ENCODE data around the gene TOLLIP. TPM values are rescaled to one million over a fixed set of nuclear protein-coding genes. Genes with fewer than 3 reads are reported as not detected.
"Not testable (repeated sequence)": the region's sequence is repeated elsewhere in the genome, so short reads cannot be mapped to it uniquely, and the experiment has no call there.

Gene TOLLIP
- total RNA-seq, 1 donor from 2014 or later, result 46.8 TPM

GRCh38 chr11:1345737-1346513 lies 36.5 kb upstream of the TOLLIP start:
- intact Hi-C loops (cut with DNase I), result no loop called here
- DNase-seq (ENCODE audit: missing footprints) (no peak), ATAC-seq (no peak)

GRCh38 chr11:1344056-1344635 lies 34.7 kb upstream of the TOLLIP start:
- DNase-seq (ENCODE audit: missing footprints) (no peak), ATAC-seq (no peak)
- intact Hi-C loops (cut with DNase I), result no loop called here

- DNase-seq (ENCODE audit: missing footprints) (no peak), ATAC-seq (no peak)
- intact Hi-C loops (cut with DNase I), result loop anchor here (2.0 kb wide), 1 partner anchor 171 kb away; no protein-coding TSS in a partner anchor
These were observed 34.1 kb upstream of the TOLLIP start for GRCh38 chr11:1343391-1344055.

GRCh38 chr11:1342946-1343345 lies 33.5 kb upstream of the TOLLIP start:
- ATAC-seq, result no peak
- intact Hi-C loops (cut with DNase I), result loop anchor here (2.0 kb wide), 1 partner anchor 172 kb away; no protein-coding TSS in a partner anchor

GRCh38 chr11:1341928-1342524 lies 32.6 kb upstream of the TOLLIP start:
- intact Hi-C loops (cut with DNase I), result loop anchor here (2.0 kb wide), 1 partner anchor 173 kb away; no protein-coding TSS in a partner anchor
- DNase-seq (ENCODE audit: missing footprints) (no peak), ATAC-seq (peak; percentile 44)

More at GRCh38 chr11:1342946-1343345, 33.5 kb upstream of the TOLLIP start:
- DNase-seq (ENCODE audit: missing footprints), result no peak

GRCh38 chr11:1341226-1341625 lies 31.8 kb upstream of the TOLLIP start:
- DNase-seq (ENCODE audit: missing footprints); ATAC-seq; intact Hi-C loops (cut with DNase I): not testable (repeated sequence)

GRCh38 chr11:1340111-1340510 lies 30.7 kb upstream of the TOLLIP start:
- intact Hi-C loops (cut with DNase I), result no loop called here
- DNase-seq (ENCODE audit: missing footprints) (no peak), ATAC-seq (no peak)

- DNase-seq (ENCODE audit: missing footprints), result no peak
- intact Hi-C loops (cut with DNase I), result no loop called here
- no peak for ATAC-seq
These were observed 29.7 kb upstream of the TOLLIP start for GRCh38 chr11:1339066-1339675.

GRCh38 chr11:1338201-1339065 lies 29.0 kb upstream of the TOLLIP start:
- intact Hi-C loops (cut with DNase I), result no loop called here
- ATAC-seq (no peak), DNase-seq (ENCODE audit: missing footprints) (no peak)

- intact Hi-C loops (cut with DNase I), result no loop called here
- DNase-seq (ENCODE audit: missing footprints), result no peak
- ATAC-seq, result no peak
These were observed 28.2 kb upstream of the TOLLIP start for GRCh38 chr11:1337647-1338007.

GRCh38 chr11:1336836-1337646 lies 27.6 kb upstream of the TOLLIP start:
- DNase-seq (ENCODE audit: missing footprints) (peak; percentile 88), ATAC-seq (peak; percentile 33)
- intact Hi-C loops (cut with DNase I), result no loop called here

- peak; percentile 80 for ATAC-seq
- intact Hi-C loops (cut with DNase I), result no loop called here
- peak; percentile 84 for DNase-seq (ENCODE audit: missing footprints)
These were observed 26.7 kb upstream of the TOLLIP start for GRCh38 chr11:1335811-1336761.

GRCh38 chr11:1335264-1335810 lies 25.9 kb upstream of the TOLLIP start:
- intact Hi-C loops (cut with DNase I), result no loop called here
- no peak for ATAC-seq
- no peak for DNase-seq (ENCODE audit: missing footprints)

GRCh38 chr11:1333860-1334259 lies 24.4 kb upstream of the TOLLIP start:
- no peak for ATAC-seq
- intact Hi-C loops (cut with DNase I), result no loop called here

GRCh38 chr11:1333091-1333772 lies 23.8 kb upstream of the TOLLIP start:
- no peak for DNase-seq (ENCODE audit: missing footprints)
- intact Hi-C loops (cut with DNase I), result no loop called here
- no peak for ATAC-seq

More at GRCh38 chr11:1333860-1334259, 24.4 kb upstream of the TOLLIP start:
- DNase-seq (ENCODE audit: missing footprints), result no peak
